Brain microvascular endothelial cell (primary cell): ENCODE results near the gene LRBA.
"Not testable (repeated sequence)": the region's sequence is repeated elsewhere in the genome, so short reads cannot be mapped to it uniquely, and the experiment has no call there.

Experiments used
- DNase-seq: peaks from one replicate; pipeline ENCODE4 v3.0.0-alpha.2; 2020
- H3K27ac ChIP-seq: fragments of 250-450 bp; sonication (Bioruptor Pico); 2 replicates; pipeline ENCODE4 v1.5.1; 2020; ENCODE audit warnings: mild to moderate bottlenecking, moderate library complexity
- H3K27me3 ChIP-seq: fragments of 250-450 bp; sonication (Bioruptor Pico); replicated peaks from 2 replicates; pipeline ENCODE4 v1.5.1; 2020; ENCODE audit warnings: mild to moderate bottlenecking
- H3K36me3 ChIP-seq: fragments of 250-450 bp; sonication (Bioruptor Pico); replicated peaks from 2 replicates; pipeline ENCODE4 v1.5.1; 2020; ENCODE audit warnings: mild to moderate bottlenecking
- H3K4me3 ChIP-seq: 2 replicates; pipeline ENCODE4 v1.5.1; 2011; ENCODE audit warnings: low read depth, mild to moderate bottlenecking, control low read depth, low read length, moderate library complexity
- CTCF ChIP-seq: IDR thresholded peaks from 2 replicates; pipeline ENCODE4 v1.5.1; 2011; ENCODE audit warnings: low read depth, mild to moderate bottlenecking, moderate library complexity, low read length, control low read depth, inconsistent platforms; ENCODE audit errors: missing control alignments
- in situ Hi-C: cut with HindIII; loops from 2 replicates; pipeline ENCODE4 v1.10.0; 2017; ENCODE audit warnings: low sequenced_read_pairs, low pct_ligation_motif_present

Gene LRBA

GRCh38 chr4:150540959-150541360 lies 474.1 kb downstream of the LRBA start:
- in situ Hi-C loops, result no loop called here
- DNase-seq, result no peak
- Histone ChIP-seq H3K27ac (no peak overlapping the region), H3K27me3 (no peaks in the 10 kb centered on the region), H3K36me3 (no peaks in the 10 kb centered on the region), H3K4me3 (no peak overlapping the region)
- TF ChIP-seq CTCF, result no peak

- no peaks in the 10 kb centered on the region for H3K27me3 ChIP-seq
- no peak for TF ChIP-seq CTCF
- no peak overlapping the region for H3K27ac ChIP-seq
- H3K4me3 ChIP-seq, result no peak overlapping the region
- no peak for DNase-seq
- H3K36me3 ChIP-seq, result no peaks in the 10 kb centered on the region
- in situ Hi-C loops, result no loop called here
Measured at GRCh38 chr4:150540536-150540935, 474.5 kb downstream of the LRBA start.

- in situ Hi-C loops, DNase-seq, H3K27me3 ChIP-seq, H3K27ac ChIP-seq, H3K4me3 ChIP-seq, H3K36me3 ChIP-seq: not testable (repeated sequence)
Measured at GRCh38 chr4:150537911-150538310, 477.2 kb downstream of the LRBA start.

GRCh38 chr4:150534818-150535217 lies 480.3 kb downstream of the LRBA start:
- in situ Hi-C loops, result no loop called here
- no peak overlapping the region for H3K27ac ChIP-seq
- H3K27me3 ChIP-seq, result no peaks in the 10 kb centered on the region
- H3K4me3 ChIP-seq, result no peak overlapping the region
- DNase-seq, result no peak
- no peaks in the 10 kb centered on the region for H3K36me3 ChIP-seq
- TF ChIP-seq CTCF, result no peak

GRCh38 chr4:150533673-150534072 lies 481.4 kb downstream of the LRBA start:
- DNase-seq, result no peak
- no peak overlapping the region for H3K27ac ChIP-seq
- H3K4me3 ChIP-seq, result no peak overlapping the region
- in situ Hi-C loops, result no loop called here
- no peaks in the 10 kb centered on the region for H3K27me3 ChIP-seq
- no peak for TF ChIP-seq CTCF
- H3K36me3 ChIP-seq, result no peaks in the 10 kb centered on the region

- no peak overlapping the region for H3K4me3 ChIP-seq
- no peak for TF ChIP-seq CTCF
- no peak overlapping the region for H3K27ac ChIP-seq
- H3K27me3 ChIP-seq, result no peaks in the 10 kb centered on the region
- no peaks in the 10 kb centered on the region for H3K36me3 ChIP-seq
- DNase-seq, result no peak
- in situ Hi-C loops, result no loop called here
Measured at GRCh38 chr4:150525321-150525868, 489.7 kb downstream of the LRBA start.
